Activated CD4-positive, alpha-beta T cell treated with anti-CD3 and anti-CD28 coated beads, Interleukin-2, amount 50 U/mL, for 24 hours (primary cell): Measurements from ENCODE around the gene DNM1L.

Source experiments
- DNase-seq, 2 donors: peaks; one replicate each; pipeline ENCODE4 v3.0.0-alpha.2; 2020; ENCODE audit warnings: low read depth in 1 of 2, low spot score in 1 of 2

Gene DNM1L

DNA sequence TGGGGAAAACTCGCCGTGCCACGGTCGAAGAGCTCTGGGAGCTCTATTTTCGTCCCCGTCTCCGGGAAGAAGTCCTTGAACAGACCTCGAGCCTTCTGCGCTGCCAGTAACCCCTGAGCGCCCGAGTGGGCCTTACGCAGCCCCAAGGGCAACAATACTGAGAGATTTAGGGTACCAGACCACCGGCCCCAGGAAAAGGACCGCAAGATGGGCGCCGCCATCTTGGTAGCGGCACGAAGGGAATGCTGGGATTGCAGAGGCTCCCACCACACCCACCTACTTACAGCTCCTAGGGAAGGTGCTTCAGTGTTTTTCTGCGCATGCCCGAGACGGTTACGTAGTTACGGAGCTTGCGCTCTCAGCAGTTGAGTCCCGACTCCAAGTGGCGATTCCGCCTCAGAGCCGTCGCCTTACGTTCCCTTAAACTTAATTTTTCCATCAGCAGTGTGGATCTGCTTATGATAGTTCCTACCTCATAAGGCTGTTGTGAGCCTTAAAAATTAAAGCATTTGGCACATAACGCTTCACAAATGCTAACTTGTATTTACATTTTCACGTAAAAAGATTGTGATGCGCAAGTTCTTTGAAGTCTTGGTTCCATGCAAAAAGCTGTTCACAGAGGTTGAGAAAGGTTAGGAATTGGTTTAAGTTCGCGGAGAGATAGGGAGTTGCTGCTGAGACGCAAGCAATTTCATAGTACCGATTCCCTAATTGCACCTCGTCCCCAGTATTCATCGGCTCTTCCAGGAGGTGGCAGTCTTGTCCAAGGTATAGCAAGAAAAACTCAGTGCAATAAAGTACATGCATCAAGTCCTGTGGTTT lies 76.8 kb downstream of the DNM1L start, which contains the start of gene YARS2:
TSS of gene YARS2 (minus strand) at position 244 of the 822 bp plus-strand sequence. CDS start at position 221, 23 bp downstream.
- DNase-seq, result peak; percentile 73 to 91

DNA sequence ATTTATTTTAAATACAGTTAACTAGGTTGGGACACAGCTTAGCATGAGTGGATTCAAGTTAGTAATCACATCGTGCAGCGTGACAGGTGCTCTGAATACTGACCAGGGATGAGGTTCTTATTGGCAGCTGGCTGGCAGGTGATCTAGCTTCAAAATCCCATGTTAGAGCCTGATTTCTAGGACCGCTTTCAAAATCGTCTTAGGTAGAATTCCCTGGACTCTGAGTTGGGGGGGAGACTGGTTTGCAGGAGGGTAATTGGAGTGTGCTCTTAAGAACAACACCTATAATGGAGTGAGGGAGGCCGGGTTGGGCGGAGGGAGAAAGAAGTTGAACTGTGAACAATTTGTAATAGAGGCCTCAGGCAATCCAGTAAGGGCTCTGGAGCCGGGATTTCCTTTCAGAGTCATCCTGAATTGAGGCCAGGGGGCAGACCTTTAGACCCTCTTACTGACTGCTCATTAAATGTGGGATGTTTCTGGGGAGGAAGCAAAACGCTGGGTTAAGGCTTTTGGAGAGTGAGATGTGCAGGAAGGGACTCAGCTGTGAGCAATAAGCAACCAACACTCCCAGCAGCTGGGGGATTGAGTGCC lies 77.5 kb downstream of the DNM1L start:
- no peak for DNase-seq

- DNase-seq, result no peak
Observed at GRCh38 chr12:32757157-32757556, 78.1 kb downstream of the DNM1L start.

GRCh38 chr12:32761716-32762115 lies 82.6 kb downstream of the DNM1L start:
- no peak for DNase-seq

GRCh38 chr12:32765906-32766305 lies 86.8 kb downstream of the DNM1L start:
- no peak for DNase-seq

DNA sequence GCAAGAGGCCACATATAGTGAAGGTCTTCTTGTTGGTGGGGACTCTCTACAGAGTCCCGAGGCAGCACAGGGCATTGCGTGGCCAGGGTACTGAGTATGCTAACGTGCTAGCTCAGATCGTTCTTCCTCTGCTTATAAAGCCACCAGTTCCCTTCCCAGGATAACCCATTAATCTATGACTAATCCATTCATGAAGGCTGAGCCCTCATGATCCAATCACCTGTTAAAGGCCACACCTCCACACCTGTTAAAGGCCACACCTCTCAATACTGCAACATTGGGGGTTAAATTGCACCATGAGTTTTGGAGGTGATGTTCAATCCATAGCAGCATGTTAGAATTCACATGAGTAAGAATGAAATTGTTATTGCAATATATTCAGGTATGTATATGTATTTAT lies 89.4 kb downstream of the DNM1L start:
- no peak for DNase-seq

DNA sequence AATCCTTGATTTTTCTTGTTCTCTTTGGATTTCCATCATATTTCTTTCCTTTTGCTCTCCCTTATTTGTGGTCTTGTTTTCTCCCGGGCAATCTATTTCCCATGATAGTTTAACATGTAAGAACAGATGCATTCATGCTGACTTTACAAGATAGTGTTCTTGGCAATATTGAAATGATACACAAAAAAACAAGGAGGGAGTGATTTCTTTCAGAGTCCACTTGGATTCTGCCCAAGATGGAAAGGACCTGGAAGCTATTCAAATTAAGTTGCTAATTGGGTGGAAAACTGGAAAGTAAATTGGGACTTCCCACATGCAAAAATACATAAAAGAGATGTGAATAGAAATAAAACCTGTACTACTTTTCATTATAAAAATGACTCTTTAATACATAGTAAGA lies 91.0 kb downstream of the DNM1L start:
- DNase-seq, result no peak

DNA sequence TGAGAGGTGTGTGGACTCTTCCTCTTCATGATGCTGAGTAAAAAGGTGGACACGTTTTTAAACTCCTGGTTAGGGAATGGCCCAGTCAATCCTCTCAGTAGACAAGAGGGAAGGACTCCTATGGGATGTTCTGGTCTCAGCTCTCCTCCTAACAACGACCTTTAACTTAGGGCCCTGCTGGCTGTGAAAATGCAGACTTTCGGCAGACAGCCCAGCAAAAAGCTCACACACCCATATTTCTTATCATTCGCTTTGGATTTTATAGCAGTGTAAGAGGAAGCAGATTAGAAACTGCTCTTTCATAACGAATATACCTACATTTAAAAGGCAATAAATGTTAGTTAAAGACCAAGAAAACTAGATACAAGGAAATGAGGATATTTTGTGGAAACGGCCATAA lies 94.6 kb downstream of the DNM1L start:
- no peak for DNase-seq

DNA sequence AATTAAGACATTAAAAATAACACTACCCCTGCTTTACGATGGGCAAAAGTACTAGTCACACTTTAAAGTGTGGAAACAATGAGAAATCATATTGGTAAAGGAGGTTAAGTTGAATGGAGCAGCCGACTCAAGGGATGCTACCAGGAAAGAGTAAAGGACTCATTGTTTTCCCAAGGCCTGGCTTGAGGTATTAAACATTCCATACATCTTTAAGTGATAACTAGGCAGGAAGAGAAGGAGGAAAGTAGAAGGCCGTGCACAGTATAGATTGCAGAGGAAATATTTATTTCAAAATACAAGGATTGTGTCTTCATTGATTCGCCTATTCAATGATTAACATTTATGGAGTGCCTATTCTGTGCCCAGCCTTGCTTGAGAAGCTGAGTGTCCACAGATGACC lies 97.2 kb downstream of the DNM1L start:
- no peak for DNase-seq

GRCh38 chr12:32777159-32777558 lies 98.1 kb downstream of the DNM1L start:
- DNase-seq, result no peak

GRCh38 chr12:32777691-32778175 lies 98.6 kb downstream of the DNM1L start:
- no peak for DNase-seq

- no peak for DNase-seq
Observed at GRCh38 chr12:32780071-32780470, 101.0 kb downstream of the DNM1L start.

DNA sequence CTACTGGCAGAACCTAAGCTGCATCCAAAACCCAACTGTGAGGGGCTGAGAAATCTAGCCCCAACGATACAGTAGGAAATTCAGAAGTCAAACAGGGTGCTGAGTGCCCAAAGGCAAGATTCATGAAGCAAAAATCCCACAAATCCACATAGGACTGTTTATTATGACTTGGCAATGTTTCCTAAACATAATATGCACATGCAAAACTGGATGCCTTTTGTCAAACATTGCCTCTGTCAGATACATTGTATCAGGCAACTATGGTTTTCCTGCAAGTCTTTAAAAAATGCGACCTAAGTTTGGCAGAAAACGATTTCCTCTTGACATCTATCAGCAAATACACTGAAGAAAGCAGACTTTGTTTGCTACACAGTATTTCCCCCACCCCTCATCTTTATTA lies 103.9 kb downstream of the DNM1L start:
- no peak for DNase-seq

DNA sequence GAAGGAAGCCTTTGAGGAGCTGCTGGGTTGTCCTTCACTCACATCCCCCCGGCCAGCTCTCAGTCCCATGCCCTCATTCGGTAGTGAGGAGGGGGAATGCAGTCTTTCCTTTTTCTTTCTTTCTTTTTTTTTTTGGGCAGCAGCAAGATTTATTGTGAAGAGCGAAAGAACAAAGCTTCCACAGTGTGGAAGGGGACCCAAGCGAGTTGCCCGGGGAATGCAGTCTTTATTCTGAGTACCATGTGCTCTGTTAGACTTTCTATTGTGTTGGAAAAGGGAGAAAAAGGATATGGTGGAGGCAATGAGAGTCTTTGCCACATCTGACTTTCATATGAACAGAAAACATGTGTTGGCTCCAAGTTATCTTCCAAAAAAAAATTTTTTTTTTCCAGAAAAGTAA lies 106.5 kb downstream of the DNM1L start:
- DNase-seq, result no peak

DNA sequence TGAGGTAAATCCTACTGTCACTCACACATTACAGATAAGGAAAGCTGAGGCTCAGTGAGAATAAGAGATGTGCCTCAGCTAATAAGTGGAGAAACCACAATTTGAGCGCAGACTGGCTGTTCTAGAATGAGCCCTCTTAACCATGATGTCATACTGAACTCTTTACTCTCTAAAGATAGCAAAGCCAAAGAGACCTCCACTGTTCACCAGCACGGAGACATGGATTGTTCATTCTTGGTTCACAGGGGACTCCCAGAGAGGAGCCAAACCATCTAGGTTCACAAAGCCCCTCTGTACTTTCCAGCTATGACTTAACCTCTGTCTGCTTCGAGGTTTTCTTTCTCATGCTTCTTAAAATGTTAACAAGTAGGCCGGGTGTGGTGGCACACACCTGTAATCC lies 109.3 kb downstream of the DNM1L start:
- DNase-seq, result no peak

DNA sequence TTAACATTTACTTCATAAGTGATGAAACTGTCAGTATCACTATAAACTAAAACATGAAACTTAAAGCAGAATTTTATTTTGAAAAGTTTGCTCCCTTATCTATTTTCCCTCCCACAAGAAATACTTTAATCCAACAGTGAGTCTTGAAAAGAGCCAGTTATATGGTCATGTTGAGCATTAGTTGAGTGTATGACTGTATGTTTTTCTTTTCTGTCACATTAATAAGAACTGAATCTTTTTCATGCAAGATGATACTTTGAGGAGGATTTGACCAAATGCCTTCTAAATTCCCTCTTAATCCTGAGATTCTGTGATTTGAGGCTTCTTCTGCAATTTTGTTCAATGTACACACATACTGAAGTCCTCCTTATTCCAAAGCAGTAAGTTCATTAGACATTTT lies 110.3 kb downstream of the DNM1L start:
- DNase-seq, result no peak

DNA sequence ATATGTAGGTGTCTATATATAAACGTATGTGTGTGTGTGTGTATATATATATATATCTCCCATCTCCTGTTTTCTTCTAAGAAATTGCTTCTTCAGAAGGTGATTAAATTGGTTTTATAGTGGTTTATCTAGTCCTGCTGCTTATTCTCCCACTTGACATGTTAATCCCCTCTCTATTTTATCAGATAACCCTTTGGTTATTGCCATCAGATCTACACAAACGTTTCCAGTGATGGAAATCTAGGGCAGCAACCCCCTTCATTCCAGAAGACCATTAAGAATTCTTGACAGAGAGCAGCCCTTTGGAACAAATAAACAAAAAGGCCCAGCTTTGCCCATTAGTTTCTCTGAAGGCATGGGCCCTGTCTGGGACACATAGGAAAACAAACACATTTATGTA lies 110.8 kb downstream of the DNM1L start:
- no peak for DNase-seq

DNA sequence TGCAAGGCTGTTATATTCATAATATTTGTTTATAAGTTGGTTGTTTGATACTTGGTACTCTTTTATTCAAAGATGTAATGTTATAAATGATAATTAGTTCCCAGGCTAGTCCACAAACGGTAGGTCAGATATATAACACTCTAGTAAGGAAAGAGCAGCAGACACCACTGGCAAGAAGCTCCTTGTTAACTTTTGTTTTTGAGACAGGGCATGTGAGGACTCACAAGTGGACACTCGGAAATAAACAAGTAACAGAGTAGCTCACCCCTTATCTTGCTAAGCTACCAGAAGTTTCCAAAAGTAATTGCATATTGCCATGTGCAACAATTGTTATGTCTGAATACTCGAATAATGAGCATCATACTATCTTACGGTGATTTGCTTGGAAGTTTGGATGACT lies 115.2 kb downstream of the DNM1L start:
- no peak for DNase-seq
